Right ventricle myocardium superior (tissue), 1 donor: ENCODE measurements around the gene CYP39A1. TPM values are rescaled to one million over a fixed set of nuclear protein-coding genes. Genes with fewer than 3 reads are reported as not detected.

Experiments used
- ATAC-seq: fragments of 200-7000 bp; cut with Tn5 transposase; one replicate; pipeline ENCODE4 v1.9.1; 2020; ENCODE audit warnings: mild to moderate bottlenecking; ENCODE audit not compliant: poor library complexity
- DNase-seq: peaks from one replicate; pipeline ENCODE4 v3.0.0-alpha.2; 2020
- intact Hi-C: fragments of 100-400 bp; cut with DNase I; formaldehyde crosslinking; loops from one replicate; pipeline ENCODE4 v1.11.2; 2022
- total RNA-seq: library from RNA; stranded (reverse); fragmentation: NEBNext Ultra II Directional; extraction: Animal tissue kit (Norgen Biotek cat#: 25700); gene quantifications from one replicate; pipeline ENCODE4 v1.2.1, GENCODE V29; 2021
- donor health status: DM: no; HTN: yes; CAD: no; lungs with severe emphysema.

Gene CYP39A1
- total RNA-seq, 1 donor from 2014 or later, result 4.7 TPM

DNA sequence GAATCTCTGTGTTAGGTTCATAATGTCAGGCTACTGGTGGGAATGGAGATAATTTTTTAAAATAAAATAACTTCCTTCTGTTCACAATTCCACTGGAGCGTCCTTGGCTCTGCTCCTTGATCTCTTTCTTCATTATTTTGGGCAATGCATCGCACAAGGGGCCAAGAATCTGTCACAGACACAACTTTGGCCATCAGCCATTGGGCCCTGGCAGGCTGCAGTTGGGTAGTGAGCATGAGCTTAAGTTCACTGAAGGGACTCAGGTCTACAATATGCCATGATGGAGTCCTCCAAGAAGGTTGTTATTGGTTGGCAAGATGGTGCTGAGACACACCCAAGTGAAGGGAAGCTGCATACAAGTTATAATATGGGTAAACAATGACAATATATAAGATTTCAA, 40.0 kb downstream of the CYP39A1 start:
- peak; percentile 64 for DNase-seq
- ATAC-seq, result peak; percentile 84
- intact Hi-C loops, result no loop called here

DNA sequence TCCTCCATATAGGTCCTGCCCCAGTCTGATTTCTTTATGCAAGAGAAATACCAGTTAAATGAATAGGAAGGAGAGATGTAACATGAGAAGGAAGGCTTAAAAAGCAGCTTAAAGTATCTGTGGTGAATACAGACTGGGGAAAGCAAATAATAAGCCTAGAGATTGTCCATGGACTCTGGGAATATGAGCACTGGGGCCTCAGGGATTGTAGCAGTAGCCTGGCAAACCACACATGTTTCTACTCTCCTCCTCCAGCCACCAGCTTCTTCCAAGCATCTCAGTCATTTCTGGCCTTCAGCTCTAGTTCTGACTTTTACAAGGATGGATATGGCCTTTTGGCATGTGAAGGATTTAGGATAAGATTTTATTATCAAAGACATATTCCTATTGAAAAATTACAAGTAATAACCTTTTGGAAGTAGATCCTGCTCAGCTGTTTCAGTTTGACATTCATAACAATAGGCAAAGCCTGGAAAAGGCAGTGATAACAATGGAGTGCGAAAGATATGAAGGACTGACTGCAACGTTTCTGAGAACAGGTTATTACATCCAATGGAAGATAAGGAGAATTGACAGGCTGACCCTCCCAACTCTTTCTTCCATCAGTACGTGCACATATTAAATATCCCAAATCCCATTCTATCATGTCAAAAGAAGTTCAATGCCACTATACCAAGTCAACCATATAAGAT, 41.6 kb downstream of the CYP39A1 start:
- ATAC-seq (peak; percentile 45), DNase-seq (no peak)
- intact Hi-C loops, result no loop called here

DNA sequence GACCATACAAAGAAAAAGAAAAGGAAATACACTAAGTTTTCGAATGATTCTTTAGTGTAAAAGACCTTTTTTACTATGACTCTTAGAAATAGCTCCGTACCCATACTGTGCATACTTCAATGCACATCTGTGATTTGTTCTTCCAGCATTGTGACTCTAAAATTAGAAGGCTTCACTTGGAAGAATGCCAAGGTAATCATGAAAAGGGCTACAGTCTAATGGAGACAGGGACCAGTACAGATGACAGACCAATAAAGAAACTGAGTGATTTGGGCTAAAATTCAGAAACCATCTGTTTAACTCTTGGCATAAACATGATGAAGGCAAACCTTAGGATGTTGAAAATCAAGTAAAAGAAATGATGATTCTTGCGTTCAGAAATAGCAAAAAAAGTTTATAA, 46.3 kb downstream of the CYP39A1 start:
- ATAC-seq, result peak; percentile 67
- intact Hi-C loops, result no loop called here
- no peak for DNase-seq

DNA sequence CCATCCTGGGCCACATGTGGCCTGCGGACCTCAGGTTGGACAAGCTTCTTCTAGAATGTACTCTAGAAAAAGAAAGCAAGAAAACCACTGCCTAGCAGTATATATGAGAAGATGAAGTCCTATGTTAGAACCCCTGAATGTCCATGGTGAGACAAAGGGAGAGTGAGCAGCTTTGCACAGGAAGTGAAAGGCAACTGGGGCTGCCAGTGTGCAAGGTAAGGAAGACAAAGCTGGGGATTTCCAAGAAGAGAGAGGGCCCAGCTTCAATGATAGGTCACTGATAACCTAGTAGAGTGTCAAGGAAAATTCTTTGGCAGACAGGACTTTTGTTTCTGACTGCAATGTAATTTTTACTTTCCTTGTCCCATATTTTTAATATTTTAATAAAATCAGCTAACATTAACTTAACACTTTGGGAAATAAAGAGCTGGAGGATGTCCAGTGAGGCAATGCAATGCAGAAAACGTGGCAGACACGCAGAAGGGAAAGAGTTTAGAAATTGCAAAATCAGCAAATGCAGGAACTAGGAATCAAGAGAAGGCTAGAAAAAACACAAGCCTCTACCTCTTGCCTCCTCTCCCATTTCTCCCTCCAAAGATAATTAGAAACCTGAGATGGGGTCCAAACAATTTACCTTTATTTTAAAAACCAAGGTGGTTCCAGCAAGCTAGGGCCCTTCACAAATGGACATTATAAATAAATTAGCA, 47.4 kb downstream of the CYP39A1 start:
- ATAC-seq (no peak), DNase-seq (no peak)
- intact Hi-C loops, result no loop called here

DNA sequence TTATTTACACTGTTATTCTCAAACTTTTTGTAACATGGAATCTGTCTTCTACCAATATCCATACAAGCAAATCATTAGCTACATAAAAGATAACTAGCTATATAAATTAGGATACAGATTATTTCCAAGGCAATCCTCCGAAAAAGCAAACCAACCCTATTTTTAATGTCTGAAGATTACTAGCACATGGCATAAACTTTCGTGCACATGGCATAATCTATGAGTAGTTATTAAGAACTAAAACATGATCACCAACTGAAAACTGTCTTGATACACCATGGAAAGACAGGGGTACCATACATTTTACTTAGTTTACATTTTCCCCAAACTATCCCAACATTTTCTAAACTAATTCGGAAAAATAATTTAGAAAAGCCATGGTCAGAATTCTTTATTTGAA, 54.4 kb downstream of the CYP39A1 start:
- intact Hi-C loops, result no loop called here
- ATAC-seq (no peak), DNase-seq (no peak)

DNA sequence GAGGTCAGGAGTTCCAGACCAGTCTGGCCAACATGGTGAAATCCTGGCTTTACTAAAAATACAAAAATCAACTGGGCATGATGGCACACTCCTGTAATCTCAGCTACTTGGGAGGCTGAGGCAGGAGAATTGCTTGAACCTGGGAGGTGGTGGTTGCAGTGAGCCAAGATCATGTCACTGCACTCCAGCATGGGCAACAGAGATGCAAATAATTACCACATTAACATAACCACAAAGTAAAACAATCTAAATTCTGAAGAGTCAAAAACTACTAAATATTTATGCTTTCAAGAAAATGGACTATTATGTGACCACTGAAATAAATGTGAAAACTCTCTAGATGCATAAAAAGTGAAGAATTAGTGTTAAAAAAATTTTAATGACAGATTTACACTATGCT, 59.9 kb downstream of the CYP39A1 start:
- intact Hi-C loops, result no loop called here
- no peak for DNase-seq
- ATAC-seq, result no peak

DNA sequence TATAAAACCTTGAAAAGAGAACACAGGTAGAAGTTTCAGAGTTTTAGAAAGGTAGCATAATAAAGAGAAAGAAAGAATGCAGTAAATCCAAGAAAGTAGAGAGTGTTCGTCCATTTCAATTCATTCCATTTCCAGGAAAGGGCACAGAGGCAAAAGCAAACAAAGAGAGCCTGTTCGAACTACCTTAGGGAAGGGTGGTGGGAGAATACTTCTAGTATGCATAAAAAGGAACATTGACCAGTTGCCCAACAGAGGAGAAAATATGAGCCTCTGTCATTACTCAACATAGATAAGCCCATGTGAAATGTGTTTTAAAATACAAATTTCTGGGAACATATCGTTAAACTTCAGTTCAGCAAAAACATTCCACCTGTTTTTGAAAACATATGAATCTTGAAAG, 60.6 kb downstream of the CYP39A1 start:
- ATAC-seq (no peak), DNase-seq (no peak)
- intact Hi-C loops, result no loop called here

DNA sequence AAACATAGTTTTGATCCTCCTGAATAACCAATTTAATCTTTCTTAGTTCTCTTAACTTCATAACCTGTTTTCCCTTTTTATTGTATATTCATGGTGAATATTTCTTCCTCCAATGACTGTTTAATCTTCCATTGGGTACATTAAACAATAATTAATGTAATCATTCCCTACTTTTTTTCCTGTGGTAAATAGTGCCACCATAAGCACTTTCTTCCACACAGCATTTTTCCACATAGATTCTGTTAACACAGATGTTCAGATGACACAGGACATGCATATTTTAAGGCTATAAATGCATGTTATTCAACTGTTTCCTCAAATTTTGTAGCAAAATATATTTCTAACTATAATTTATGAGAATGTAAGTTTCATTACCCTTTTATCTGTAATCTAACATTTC, 61.9 kb downstream of the CYP39A1 start:
- intact Hi-C loops, result no loop called here
- no peak for ATAC-seq

DNA sequence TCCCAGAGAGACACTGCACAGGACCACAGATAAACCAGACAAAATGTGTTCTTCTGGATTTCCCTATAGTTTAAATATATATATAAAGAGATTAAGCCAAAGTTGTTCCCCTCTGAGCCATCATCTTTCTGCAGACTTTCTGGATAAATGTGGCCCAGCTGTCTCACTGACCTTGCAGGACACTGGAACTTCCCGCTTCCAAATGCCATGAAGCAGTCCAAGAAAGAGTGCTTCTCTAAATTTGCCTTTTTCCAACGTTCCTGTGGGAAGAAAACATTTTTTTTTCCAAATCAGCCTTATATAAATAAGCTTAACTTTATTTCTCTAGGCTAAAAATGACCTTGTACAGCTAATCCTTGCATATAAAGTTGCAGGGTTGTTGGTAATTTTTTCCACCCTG, 65.7 kb downstream of the CYP39A1 start:
- no peak for ATAC-seq

More for the DNA sequence above, 61.9 kb downstream of the CYP39A1 start:
- DNase-seq, result no peak

DNA sequence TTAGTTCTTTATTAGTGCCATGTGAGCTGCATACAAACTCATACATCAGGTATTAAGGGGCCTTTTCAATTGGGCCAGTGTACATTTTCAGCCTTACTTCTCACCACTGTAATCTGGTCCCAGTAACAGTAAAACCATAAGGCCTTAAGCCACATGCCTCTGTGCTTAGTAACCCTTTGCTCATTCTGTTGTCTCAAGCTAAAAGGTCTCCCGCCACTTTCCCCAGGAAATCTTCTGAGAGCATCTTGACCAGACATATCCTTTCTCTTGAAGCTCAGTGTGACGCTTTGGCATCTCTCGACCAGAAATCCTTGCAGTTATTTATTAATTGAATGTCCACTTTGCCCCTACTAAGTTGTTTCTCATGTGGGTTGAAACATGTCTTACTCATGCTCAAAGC, 68.0 kb downstream of the CYP39A1 start:
- DNase-seq (no peak), ATAC-seq (no peak)
- intact Hi-C loops, result no loop called here

More for the DNA sequence above, 65.7 kb downstream of the CYP39A1 start:
- intact Hi-C loops, result no loop called here
- DNase-seq, result no peak

DNA sequence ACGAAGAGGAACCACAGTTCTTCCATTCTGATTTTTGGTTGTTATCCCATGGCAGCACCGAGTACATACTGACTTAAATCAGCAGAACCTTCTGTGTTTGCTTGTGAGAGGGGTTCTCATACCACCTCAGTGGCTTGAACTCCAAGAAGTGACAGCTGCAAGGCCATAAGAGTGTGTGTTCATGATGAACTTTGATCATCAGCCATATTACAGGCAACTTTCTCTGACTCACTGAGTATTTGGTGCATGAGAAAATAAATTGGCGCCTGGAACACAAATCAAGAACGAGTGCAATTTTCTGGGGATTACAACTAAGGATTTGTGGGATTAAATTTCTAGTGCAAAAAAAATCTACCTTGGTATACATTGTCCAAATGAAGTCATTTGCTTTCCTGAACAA, 68.9 kb downstream of the CYP39A1 start:
- DNase-seq (no peak), ATAC-seq (no peak)
- intact Hi-C loops, result no loop called here

DNA sequence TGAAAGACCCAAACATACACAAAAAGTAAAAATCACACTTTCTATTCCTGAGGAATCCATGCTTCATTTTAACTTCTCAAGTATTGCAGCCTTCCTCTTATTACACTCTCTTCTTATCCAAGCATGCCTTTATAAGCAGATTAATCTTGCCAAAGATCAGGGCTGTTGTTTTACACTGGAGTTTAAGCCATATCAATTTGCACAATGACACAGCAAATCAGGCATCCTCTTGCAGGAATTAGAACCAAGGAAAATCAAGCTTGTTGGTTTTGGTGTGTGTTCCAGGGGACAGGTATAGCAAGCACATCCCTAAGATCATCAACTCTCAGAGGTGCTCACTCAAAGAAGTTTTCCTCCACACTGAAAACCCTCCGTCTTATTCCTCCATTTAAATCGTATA, 69.5 kb downstream of the CYP39A1 start:
- ATAC-seq (no peak), DNase-seq (no peak)
- intact Hi-C loops, result no loop called here

DNA sequence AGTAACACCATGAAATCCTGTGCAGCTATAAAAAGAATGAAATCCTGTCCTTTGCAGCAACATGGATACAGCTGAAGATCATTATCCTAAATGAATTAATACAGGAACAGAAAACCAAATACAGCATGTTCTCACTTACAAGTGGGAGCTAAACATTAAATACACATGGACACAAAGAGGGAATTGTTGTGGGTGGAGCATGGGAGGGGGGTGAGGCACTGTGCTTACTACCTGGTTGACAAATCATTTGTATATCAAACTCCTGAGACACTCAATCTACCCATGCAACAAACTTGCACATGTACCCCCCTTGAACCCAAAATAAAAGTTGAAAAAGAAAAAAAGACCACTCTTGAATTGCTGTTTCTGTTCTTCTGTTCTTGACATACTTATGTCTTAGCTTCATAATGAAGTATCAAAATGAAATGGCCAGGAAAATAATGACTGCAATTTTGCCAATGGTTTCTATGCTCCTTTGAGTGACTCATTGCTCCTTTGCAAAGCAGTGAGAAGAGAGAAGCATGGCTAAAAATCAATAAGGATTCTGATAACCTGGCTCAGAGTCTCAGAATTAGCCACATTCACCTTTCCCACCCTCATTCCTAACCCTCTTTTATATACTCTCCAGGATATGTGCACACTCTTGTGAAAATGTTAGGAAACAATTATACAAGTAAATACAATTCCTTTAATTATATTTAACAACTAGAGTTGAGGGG, 71.0 kb downstream of the CYP39A1 start:
- DNase-seq (no peak), ATAC-seq (no peak)
- intact Hi-C loops, result no loop called here

DNA sequence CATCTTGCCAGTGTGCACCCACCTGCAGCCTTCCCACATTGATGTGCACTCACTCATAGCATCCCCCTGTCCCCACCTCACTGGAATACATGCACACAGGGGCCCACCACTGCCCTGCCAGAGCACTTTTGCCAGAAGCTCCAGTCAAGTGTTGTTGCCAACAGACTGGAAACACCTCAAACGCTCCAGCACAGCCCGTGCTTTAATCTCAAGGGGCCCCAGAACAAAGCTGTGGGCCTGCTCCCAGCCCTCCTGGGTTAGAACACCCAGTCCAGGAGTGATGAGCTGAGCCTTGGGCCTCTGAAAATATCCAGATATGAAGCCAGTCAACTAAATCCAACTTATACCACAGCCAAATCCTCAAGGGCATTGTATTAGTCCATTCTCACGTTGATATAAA, 77.1 kb downstream of the CYP39A1 start:
- intact Hi-C loops, result no loop called here

DNA sequence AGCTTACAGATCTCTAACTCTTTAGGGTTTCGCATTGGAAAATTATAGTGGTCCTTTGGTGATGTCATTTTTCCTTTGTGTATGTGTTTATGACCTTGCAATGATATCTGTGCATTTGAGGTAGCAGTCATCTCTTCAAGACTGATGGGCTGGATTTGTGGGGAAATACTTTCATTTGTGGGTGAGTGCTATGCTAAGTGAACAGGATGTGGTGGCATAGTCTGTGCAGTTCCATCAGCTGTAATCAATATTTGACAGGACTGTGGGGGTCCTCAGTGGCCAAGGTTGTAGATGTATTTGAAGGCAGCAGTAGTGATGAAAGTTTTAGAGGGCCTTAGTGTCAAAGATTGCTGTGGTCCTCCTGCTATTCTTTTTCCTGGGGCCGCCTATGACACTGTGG, 79.5 kb downstream of the CYP39A1 start:
- intact Hi-C loops, result no loop called here
- DNase-seq (no peak), ATAC-seq (no peak)

More for the DNA sequence above, 77.1 kb downstream of the CYP39A1 start:
- no peak for DNase-seq
- peak; percentile 75 for ATAC-seq

DNA sequence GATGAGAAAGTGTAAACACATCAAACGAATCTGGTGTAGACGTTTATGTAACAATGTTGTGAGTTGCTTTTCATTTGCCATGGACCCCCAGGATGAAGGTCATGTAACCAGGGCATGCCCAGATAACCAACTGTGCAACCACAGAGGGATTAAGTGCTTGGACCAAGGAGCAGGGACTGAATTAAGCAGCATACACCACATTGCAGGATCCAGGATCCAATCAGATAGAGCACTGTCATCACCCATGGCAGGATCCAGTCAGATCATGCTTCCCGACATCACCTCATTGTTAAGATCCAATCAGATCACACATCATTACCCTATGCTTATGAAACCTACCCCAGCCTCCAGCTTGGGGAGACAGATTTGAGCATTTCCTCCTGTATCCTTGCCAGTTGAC, 87.1 kb downstream of the CYP39A1 start:
- no peak for DNase-seq
- ATAC-seq, result no peak
- intact Hi-C loops, result no loop called here

DNA sequence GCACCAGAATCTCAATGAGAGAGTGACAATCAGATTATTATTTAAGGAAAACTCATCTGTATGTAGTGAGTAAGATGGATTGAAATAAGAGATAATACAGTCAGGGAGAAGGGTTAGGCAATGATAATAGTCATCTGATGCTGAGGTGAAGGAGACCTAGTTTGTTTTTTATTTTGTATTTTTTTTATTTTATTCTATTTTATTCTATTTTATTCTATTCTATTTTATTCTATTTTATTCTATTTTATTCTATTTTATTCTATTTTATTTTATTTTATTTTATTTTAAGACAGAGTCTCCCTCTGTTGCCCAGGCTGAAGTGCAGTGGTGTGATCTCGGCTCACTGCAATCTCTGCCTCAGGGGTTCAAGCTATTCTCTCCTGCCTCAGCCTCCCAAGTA, 88.7 kb downstream of the CYP39A1 start:
- intact Hi-C loops, result no loop called here
- DNase-seq, result no peak
- no peak for ATAC-seq

DNA sequence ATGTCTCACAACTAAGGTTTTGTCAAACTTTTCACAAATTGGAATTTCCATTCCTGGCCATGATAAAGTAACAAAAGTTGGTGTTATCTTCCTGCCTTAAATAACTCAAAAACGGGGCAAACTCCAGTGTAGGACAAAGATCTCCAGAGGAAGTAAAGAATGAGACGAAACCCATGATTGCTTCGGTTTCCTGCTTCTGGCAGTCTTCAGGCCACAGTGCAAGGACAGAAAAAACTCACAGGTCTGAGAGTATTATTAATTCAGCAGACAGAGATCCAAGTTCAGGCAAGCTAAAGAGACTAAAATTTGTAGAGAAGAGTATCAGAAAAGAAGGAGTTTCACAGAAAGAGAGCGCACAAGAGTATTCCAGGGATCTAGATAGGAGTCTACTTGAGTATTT, 96.6 kb downstream of the CYP39A1 start:
- DNase-seq, result no peak
- intact Hi-C loops, result no loop called here
- no peak for ATAC-seq

DNA sequence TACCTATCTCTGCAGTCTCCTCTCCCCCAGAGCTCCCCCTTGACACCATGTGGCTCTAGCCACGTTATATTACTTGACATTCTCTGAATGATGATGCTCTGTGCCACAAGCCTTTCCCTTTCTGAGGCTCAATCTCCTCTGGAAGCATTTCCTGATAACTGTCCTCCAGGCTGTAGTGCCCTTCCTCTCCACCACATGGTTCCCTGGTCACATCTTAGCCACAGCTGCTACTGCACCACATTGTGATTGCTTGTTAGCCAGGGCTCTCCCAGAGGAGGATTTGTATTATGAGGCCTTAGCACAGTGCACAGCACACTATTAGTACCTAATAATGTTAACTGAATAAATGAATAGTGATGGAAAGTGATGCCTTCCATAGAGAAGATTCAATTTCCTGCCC, 97.5 kb downstream of the CYP39A1 start:
- intact Hi-C loops, result no loop called here
- ATAC-seq, result no peak
- DNase-seq, result no peak

DNA sequence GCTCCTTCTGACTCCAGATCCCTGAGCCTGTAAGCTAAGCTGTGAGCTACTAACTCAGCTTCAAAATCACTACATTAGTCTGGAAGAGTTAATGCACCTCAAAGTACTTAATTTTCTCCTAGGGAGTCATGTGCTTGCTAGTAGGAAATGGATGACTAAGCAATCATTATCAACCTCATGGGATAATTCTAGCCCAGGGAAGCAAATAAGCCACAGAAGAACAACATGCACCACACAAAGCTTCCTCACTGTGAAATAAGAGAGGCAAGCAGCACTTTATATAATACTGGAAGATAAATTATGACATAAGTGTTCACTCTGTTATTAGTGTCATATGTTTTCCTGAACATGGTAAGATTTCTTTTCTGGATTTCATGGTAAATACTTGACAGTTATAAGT, 103.5 kb downstream of the CYP39A1 start:
- DNase-seq (no peak), ATAC-seq (peak; percentile 45)
- intact Hi-C loops, result no loop called here
